ENCODE results near the gene KNDC1.
"Not testable (repeated sequence)": the region's sequence is repeated elsewhere in the genome, so short reads cannot be mapped to it uniquely, and the experiment has no call there.

The KNDC1 gene

DNA sequence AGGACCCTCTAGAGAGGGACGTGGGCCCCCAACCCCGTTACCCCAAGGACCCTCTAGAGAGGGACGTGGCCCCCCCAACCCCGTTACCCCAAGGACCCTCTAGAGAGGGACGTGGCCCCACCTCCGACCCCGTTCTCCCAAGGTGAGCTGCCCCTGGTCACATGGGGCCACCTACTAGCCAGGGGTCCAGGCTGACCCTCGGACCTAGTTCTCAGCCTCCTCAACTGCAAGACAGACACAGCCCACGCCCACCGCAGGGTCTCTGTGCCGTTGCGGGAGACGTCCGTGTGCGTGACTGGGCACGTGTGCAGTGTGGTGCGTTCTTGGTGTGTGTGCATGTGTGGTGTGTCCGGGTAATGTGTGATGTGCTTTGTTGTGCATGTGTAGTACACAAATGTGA, 48.4 kb downstream of the KNDC1 start:
- no peak for DNase-seq

GRCh38 chr10:133209117-133209516, 49.1 kb downstream of the KNDC1 start:
- DNase-seq: no peak

- no peak for DNase-seq
These were observed 49.6 kb downstream of the KNDC1 start for GRCh38 chr10:133209641-133210040.

DNA sequence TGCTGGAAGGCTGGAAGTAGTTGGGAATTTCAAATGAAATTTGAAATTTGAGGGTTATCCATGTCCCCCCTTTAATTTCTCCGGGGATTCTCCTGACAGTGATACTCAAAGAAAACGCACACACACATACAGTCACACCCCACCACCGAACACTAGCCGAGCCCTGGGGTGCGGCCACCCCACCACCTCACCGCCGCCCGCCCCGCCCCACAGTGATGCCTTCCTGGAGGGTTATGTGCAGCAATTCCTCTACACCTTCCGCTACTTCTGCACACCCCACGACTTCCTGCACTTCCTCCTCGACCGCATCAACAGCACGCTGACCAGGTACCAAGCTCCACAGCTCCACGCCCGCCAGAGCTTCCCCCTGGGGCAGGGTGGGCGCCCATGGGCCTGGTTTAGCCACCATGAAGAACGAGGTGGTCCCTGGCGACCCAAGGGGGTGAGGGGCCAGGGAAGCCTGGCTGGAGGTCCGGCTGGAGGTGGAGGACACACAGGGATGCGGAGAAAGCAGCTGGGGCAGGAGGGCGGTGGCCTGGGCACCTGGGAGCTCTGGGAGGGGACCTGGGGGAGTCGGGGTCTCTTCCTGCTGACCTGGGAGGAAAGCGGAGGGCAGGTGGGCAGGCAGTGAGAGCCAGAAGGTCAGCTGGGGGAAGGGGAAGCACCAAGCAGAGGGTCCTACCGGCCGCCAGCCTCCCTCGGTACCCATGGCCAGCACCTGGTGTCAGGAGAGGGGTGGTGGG, 50.5 kb downstream of the KNDC1 start:
- DNase-seq: no peak

- no peak for DNase-seq
These were observed 51.3 kb downstream of the KNDC1 start for GRCh38 chr10:133211141-133211830.

- DNase-seq: no peak
These were observed 52.2 kb downstream of the KNDC1 start for GRCh38 chr10:133211959-133212852.

GRCh38 chr10:133212853-133213494, 53.0 kb downstream of the KNDC1 start:
- DNase-seq: no peak

GRCh38 chr10:133213641-133214467, 53.8 kb downstream of the KNDC1 start:
- no peak for DNase-seq

- DNase-seq: no peak
These were observed 54.7 kb downstream of the KNDC1 start for GRCh38 chr10:133214468-133215410.

GRCh38 chr10:133215586-133215985, 55.6 kb downstream of the KNDC1 start:
- no peak for DNase-seq

GRCh38 chr10:133216776-133217175, 56.8 kb downstream of the KNDC1 start:
- no peak for DNase-seq

GRCh38 chr10:133217800-133218589, 58.0 kb downstream of the KNDC1 start:
- no peak for DNase-seq

DNA sequence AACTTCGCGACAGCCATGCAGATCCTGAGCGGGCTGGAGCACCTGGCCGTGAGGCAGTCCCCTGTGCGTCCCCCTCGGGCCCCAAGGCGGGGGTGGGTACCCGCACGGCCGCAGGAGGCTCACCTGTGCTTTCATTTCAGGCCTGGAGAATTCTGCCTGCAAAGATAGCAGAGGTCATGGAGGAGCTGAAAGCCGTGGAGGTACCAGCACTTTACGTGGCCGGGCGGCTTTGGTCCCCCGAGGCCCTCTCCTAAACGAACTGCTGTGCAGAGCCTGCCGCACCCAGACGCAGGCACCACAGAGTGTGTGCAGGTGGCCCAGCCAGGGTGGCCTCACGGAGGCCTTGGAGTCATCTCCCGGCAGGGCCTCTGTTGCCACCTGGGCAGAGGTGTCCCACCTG, 58.9 kb downstream of the KNDC1 start:
- DNase-seq: no peak

GRCh38 chr10:133219782-133220181, 59.8 kb downstream of the KNDC1 start:
- DNase-seq: no peak

DNA sequence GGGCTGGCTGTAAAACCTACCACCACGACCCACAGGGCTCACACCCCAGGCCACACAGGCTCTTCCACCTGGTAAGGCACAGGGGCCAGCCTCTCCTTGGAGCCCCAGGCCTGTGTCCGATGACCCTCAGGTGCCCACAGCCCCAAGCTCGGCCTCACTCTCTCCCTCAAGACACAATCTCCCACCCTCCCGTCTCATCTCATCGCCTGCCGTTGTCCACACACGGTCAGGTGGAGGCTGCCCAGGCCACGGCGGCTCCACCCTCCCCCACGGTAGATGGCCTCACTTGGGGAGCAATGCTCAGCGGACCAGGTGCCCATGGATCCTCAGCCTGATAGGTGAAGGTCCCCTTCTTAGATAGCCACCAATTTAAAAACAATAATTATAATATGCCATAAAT, 61.3 kb downstream of the KNDC1 start:
- no peak for DNase-seq

GRCh38 chr10:133221756-133222155, 61.7 kb downstream of the KNDC1 start:
- DNase-seq: not testable (repeated sequence)

GRCh38 chr10:133224076-133224475, 64.1 kb downstream of the KNDC1 start:
- no peak for DNase-seq

DNA sequence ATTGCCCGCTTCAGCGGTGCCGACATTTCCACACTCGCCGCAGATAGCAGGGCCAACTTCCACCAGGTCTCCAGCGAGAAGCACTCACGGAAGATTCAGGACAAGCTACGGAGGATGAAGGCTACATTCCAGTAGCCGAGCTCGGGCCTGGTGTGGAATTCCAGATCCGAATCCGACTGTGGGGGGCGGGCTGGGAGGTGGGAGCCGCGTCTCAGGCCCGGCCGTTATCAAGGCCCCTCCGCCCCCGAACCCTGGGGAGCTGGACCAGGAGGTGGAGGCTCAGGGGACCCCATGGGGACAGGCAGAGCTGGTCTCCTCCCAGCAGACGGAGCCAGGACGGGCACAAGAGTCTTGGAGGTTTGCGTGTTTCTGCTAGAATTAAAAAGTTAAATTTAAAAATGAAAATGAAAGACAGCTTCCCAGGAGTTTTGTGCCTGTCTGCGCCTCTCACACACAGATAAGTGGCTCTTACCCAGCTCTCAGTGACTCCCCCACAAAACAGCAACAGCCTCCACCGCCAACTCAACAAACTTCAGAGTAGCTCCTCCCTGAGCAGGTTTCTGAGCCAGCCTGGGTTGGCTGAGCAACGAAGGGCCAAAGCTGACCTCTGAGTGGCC, 64.8 kb downstream of the KNDC1 start:
- DNase-seq: no peak

DNA sequence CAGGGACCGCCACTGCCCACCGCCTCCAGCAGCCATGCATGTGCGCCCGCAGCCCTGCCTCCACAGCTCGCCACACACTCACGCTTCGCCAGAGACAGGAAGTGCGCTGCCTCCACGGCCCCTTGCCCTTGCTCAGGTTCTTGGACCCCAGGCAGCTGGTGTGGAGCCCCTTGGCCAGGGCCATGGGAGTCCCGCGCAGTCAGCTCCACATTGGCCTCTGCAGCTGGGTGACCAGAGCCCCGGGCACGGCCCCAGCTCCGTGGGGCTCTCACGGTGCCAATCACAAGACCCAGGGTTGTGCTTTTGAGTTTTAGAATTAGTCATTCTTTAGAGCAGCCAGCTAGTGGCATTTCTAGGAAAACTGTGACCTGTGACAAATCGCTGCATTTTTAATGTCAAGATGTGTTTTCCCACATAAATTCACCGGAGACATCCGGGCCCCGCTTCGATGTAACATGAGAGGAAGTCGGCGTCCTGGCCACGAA, 65.7 kb downstream of the KNDC1 start:
- no peak for DNase-seq
